GM21576 (cell line): ENCODE data around the gene CD209.
"Not testable (repeated sequence)": the region's sequence is repeated elsewhere in the genome, so short reads cannot be mapped to it uniquely, and the experiment has no call there.

Experiments
- ATAC-seq: cut with Tn5 transposase; IDR thresholded peaks from one replicate; pipeline ENCODE4 v1.9.1; 2021; ENCODE audit warnings: mild to moderate bottlenecking, moderate library complexity; ENCODE audit not compliant: unreplicated experiment

The CD209 gene, protein sequence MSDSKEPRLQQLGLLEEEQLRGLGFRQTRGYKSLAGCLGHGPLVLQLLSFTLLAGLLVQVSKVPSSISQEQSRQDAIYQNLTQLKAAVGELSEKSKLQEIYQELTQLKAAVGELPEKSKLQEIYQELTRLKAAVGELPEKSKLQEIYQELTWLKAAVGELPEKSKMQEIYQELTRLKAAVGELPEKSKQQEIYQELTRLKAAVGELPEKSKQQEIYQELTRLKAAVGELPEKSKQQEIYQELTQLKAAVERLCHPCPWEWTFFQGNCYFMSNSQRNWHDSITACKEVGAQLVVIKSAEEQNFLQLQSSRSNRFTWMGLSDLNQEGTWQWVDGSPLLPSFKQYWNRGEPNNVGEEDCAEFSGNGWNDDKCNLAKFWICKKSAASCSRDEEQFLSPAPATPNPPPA

DNA sequence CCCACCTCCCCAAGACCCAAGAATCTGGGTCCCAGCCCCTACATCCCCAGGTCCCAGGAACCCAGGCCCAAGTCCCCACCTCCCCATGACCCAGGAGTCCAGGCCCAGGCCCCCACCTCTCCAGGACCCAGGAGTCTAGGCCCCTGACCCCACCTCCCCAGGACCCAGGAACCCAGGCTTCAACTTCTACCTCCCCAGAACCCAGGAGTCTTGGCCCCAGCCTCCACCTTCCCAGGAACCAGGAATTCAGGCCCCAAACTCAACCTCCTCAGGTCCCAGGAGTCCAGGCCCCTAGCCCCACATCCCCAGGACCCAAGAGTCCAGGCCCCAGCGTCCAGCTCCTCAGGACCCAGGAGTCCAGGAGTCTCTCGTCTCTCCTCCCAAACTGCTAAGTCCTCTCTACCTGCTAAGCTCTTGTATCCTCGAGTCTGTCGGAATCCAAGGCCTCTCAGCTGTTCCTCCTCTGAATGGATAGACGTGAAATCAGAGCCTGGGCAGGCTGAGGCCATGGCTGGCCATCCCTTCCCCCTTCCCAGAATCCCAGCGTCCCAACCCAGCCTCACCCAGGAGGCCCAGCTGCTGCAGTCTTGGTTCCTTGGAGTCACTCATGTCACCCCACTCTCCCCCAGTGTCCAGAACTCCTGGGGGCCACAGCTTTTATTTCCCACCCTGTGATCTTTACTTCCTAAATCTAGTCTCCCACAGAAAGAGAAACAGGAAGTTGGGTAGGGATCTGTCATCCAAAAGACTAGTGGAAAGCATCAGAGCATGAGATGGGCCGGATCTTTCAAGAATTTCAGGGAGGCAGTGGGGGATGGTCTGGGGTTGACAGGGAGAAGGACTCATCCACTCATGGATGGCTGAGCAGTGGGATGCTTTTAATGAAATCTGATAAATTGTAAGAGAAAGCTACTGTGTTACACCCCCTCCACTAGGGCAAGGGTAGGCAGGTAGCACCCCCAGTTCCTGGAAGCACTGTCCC is at the start of gene CD209:
Gene CD209 (minus strand): TSS at position 632 of the 982 bp plus-strand sequence. CDS start 23 bp downstream, at position 609.
- ATAC-seq, result no peak

- no peak for ATAC-seq
Observed at GRCh38 chr19:7795555-7796161, 48.3 kb upstream of the CD209 start.

GRCh38 chr19:7793493-7793892 is 46.2 kb upstream of the CD209 start:
- no peak for ATAC-seq

- not testable (repeated sequence) for ATAC-seq
Observed at GRCh38 chr19:7792701-7793100, 45.4 kb upstream of the CD209 start.

GRCh38 chr19:7792281-7792680 is 44.9 kb upstream of the CD209 start:
- ATAC-seq, result no peak

DNA sequence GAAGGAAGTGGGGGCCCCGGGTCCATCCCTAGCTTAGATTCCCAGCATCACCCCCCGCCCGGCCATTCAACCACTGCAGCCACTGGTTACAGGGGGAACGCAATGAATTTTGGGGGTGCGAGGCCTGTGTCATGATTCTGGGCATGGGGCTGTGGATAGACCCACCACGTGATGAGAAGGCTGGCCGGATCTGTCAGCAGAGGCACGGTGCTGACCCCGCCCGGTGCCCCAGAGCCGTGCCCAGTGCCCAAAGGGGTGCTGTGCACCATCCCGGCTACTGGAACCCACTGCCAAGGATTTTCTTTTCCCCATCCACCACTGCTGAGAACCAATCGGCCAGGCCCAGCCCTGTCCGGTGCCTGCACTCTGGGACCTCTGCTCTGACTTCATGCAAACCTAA is 43.1 kb upstream of the CD209 start:
- ATAC-seq, result no peak

- ATAC-seq, result no peak
Observed at GRCh38 chr19:7789447-7789846, 42.1 kb upstream of the CD209 start.

DNA sequence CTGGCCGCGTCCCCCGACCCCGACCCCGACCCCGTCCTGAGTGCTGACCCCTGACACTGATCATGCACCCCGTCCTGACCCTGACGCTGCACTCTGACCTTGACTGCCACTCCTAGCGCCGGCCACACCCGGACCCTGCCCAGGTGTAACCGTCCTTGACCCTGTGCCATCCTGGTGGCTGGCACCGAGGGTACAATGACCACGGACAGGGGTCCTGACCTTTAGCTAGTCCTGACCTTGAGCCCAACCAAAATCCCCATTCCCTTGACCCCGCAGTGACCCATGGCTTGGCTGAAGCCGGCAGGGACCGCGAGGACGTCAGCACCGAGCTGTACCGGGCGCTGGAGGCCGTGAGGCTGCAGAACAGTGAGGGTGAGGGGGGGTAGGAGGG is 41.6 kb upstream of the CD209 start:
- no peak for ATAC-seq

- ATAC-seq, result no peak
Observed at GRCh38 chr19:7788178-7788932, 41.0 kb upstream of the CD209 start.

- ATAC-seq, result no peak
Observed at GRCh38 chr19:7787602-7788177, 40.4 kb upstream of the CD209 start.

GRCh38 chr19:7787141-7787540 is 39.8 kb upstream of the CD209 start:
- ATAC-seq, result no peak

- ATAC-seq, result no peak
Observed at GRCh38 chr19:7784856-7785255, 37.5 kb upstream of the CD209 start.

- ATAC-seq, result no peak
Observed at GRCh38 chr19:7783991-7784423, 36.7 kb upstream of the CD209 start.

GRCh38 chr19:7781157-7781556 is 33.8 kb upstream of the CD209 start:
- ATAC-seq, result no peak

- ATAC-seq, result no peak
Observed at GRCh38 chr19:7779631-7780486, 32.5 kb upstream of the CD209 start.

DNA sequence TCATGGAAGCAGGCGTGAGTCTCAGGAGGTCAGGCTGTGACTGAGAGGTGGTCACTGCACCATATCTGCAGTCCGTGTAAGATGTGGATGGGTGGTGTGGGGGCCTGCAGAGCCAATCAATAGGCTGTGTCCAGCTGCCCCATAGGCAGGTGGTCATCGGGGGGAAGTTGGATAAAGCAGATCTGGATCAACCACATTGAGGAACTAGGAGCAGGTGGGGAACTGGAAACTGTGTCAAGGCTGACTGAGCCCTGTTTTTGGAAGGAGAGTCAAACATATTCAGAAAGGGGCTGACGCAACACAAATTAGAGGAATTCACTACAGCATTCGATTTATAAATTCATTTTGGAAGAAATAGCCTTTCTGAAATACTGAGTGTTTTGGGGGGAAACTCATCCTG is 30.7 kb upstream of the CD209 start:
- no peak for ATAC-seq

- ATAC-seq, result no peak
Observed at GRCh38 chr19:7775761-7776160, 28.4 kb upstream of the CD209 start.

DNA sequence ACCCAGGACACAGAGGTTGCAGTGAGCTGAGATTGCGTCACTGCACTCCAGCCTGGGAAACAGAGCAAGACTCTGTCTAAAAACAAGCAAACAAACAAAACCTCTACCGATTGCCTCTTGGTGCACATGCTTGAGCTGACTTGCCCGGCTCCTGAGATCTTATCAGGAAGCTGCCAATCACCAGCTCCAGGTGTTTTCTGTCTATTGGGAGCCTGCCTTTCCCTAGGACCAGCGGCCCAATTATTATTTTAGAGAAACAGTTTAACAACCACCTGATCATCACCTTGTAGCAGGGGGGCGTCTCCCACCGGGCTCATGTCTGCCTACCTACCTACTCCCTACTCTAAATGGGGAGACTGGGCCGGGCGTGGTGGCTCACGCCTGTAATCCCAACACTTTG is 26.5 kb upstream of the CD209 start:
- ATAC-seq, result no peak

- no peak for ATAC-seq
Observed at GRCh38 chr19:7772752-7773291, 25.5 kb upstream of the CD209 start.
